Epithelial cell of prostate (primary cell): ENCODE results near the gene SIAH1.
"Not testable (repeated sequence)": the region's sequence is repeated elsewhere in the genome, so short reads cannot be mapped to it uniquely, and the experiment has no call there.

Source experiments
- DNase-seq: peaks from one replicate; pipeline ENCODE4 v3.0.0-alpha.2; 2011; ENCODE audit warnings: low read depth, low spot score
- H3K27ac ChIP-seq: fragments of 450-650 bp; 2 replicates; pipeline ENCODE4 v1.5.1; 2017; ENCODE audit warnings: mild to moderate bottlenecking

SIAH1 gene

GRCh38 chr16:48394355-48394703 is 9.1 kb upstream of the SIAH1 start:
- no peak overlapping the region for H3K27ac ChIP-seq
- DNase-seq = no peak

GRCh38 chr16:48393485-48394354 is 8.5 kb upstream of the SIAH1 start:
- no peak for DNase-seq
- H3K27ac ChIP-seq = peak overlapping the region; percentile 12

DNA sequence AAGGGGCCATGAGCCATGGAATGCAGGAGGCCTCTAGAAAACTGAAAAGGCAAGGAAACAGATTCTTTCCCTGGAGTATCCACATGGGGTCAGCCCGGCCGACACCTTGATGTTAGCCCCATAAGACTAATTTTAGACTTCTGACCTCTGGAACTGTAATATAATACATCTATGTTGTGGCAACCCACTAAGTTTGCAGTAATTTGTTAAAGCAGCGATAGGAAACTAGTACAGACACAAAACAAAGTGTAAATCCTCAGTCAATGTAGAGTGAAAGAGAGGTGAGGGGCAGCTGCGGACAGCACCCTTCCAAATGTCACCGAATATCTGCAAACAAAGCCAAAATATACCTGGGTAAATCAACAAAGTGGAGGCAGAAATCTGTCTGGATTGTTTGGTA is 7.2 kb upstream of the SIAH1 start:
- DNase-seq = no peak
- no peak overlapping the region for H3K27ac ChIP-seq

GRCh38 chr16:48386559-48387312 is 1.5 kb upstream of the SIAH1 start:
- no peak for DNase-seq
- no peak overlapping the region for H3K27ac ChIP-seq

- DNase-seq = no peak
- H3K27ac ChIP-seq = peak overlapping the region; percentile 89
Measured at GRCh38 chr16:48384520-48385252, 527 bp downstream of the SIAH1 start.

- peak overlapping the region; percentile 89 for H3K27ac ChIP-seq
- DNase-seq = no peak
Measured at GRCh38 chr16:48383877-48384519, 1.2 kb downstream of the SIAH1 start.

- peak overlapping the region; percentile 89 for H3K27ac ChIP-seq
- no peak for DNase-seq
Measured at GRCh38 chr16:48383009-48383876, 2.0 kb downstream of the SIAH1 start.

GRCh38 chr16:48382131-48382530 is 3.1 kb downstream of the SIAH1 start:
- H3K27ac ChIP-seq = no peak overlapping the region

GRCh38 chr16:48381201-48381600 is 4.0 kb downstream of the SIAH1 start:
- no peak overlapping the region for H3K27ac ChIP-seq
- DNase-seq = no peak

More at GRCh38 chr16:48382131-48382530, 3.1 kb downstream of the SIAH1 start:
- no peak for DNase-seq

GRCh38 chr16:48378836-48379235 is 6.4 kb downstream of the SIAH1 start:
- DNase-seq = no peak
- H3K27ac ChIP-seq = no peak overlapping the region

DNA sequence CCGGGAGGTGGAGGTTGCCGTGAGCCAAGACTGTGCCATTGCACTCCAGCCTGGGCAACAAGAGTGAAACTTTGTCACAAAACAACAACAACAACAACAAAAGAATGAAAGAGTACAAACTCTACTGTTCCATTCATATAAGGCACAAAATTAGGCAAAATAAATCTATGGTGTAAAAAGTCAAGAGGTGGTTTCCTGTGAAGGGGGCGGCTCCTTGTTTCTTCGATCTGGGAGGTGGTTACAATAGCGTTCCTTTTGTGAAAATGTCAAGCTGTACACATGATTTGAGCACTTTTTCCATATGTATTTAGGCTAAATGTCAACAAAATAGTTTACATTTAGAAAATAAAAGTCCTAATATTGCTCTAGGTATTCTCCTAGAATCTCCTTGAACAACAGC is 6.9 kb downstream of the SIAH1 start:
- no peak overlapping the region for H3K27ac ChIP-seq

GRCh38 chr16:48377301-48377700 is 7.9 kb downstream of the SIAH1 start:
- not testable (repeated sequence) for H3K27ac ChIP-seq, DNase-seq

More for the DNA sequence above, 6.9 kb downstream of the SIAH1 start:
- no peak for DNase-seq

DNA sequence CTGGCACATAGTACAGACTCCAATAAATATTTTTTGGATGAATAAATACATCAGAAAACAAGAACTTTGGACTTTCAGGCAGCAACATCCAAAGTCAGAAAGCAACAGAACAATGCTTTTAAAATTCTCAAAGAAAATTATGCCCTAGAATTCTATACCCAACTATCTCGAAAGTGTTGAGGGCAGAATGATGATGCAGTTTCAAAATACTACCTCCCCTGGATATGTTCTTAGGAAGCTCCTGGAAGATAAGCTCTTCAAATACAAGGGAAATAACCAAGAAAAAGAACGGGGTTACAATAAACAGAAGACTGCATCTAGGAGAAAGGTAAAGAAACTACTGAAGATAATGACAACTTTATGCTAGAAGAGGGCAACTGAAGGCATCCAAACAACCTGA is 11.0 kb downstream of the SIAH1 start:
- DNase-seq = no peak
- no peak overlapping the region for H3K27ac ChIP-seq

DNA sequence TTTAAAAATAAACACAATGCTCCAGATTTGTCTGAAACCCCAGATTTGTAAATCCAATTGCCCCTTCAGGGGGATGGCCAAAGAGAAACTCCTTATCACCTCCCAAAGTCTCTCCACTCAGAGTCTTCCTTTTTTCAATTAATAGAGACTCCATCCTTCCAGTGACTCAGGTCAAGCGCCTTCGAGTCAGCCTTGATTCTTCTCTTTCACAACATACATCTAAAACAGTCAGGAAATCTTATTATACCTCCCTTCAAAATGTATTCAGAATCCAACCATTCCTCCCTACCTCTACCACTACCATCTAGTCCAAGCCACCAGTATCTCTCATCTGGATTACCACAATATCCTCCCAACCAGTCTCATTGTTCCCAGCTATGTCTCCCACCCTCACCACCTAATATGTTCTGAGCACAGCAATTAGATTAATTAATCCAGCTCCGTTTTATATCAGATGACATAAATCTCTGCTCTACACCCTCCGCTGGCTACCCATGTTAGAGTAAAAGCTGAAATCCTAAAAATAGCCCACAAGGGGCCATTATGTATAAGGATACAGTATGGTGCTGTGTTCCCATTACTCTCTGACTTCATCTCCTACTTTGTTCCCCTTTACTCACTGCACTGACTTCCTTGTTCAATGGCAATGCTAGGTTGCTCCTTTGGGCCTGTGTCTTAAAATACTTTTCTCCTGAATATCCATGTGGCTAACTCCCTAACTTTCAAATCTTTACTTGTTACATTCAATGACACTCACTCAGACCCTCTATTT is 11.8 kb downstream of the SIAH1 start:
- DNase-seq = no peak
- H3K27ac ChIP-seq = no peak overlapping the region

DNA sequence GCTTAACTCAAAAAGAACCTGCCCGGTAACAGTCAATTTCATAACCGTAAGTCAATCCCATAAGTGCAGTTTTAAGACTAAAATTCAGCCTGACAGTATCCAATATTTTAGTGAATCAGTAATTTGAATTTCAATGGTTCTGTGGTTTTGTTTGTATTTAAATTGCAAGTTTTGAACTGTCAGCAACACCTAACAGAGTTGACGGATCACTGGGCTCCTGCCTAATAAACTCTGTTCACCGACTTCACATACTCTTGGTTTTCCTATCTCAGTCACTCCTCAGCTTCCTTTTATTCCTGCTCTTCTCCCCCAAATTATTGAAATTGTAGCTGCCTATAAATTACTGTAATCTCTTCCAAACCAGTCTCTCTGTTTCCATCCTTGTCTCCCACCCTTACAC is 12.5 kb downstream of the SIAH1 start:
- DNase-seq = no peak

DNA sequence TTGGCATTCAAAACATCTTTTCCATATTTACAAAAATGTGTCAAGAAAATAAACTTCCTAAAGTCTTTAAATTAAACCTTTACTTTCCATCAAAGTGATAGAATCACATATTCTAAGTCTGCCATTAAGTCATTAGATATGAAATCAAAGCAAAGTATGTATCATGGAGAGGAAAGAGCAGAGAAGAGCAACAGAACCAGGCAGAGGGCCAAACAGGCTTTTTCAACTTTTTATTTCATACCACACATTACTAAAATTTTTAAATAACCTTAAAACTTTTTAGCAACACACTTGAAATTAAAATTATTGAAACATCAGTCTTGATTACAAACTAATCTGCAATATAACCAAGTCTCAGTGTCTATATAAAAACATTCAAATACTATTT is 13.8 kb downstream of the SIAH1 start:
- no peak for DNase-seq
- H3K27ac ChIP-seq = no peak overlapping the region

More for the DNA sequence above, 12.5 kb downstream of the SIAH1 start:
- no peak overlapping the region for H3K27ac ChIP-seq

DNA sequence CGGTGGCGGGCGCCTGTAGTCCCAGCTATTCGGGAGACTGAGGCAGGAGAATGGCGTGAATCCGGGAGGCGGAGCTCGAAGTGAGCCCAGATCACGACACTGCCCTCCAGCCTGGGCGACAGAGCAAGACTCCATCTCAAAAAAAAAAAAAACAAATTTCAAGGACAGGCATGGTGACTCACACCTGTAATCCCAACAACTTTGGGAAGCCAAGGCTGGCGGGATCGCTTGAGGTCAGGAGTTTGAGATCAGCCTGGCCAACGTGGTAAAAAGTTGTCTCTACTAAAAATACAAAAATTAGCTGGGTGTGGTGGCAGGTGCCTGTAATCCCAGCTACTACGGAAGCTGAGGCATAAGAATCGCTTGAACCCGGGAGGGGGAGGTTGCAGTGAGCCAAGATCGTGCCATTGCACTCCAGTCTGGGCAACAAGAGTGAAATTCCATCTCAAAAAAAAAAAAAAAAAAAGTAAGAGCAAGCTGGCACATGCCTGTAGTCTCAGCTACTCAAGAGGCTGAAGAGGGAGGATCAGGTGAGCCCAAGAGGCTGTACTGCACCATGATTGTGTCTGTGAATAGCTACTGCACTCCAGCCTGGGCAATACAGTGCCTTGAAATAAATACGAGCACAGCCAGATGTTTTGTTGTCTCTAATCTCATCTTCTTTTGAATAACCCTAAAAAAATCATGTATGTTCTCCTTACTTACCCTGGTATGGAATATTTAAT is 14.4 kb downstream of the SIAH1 start:
- DNase-seq = not testable (repeated sequence)

DNA sequence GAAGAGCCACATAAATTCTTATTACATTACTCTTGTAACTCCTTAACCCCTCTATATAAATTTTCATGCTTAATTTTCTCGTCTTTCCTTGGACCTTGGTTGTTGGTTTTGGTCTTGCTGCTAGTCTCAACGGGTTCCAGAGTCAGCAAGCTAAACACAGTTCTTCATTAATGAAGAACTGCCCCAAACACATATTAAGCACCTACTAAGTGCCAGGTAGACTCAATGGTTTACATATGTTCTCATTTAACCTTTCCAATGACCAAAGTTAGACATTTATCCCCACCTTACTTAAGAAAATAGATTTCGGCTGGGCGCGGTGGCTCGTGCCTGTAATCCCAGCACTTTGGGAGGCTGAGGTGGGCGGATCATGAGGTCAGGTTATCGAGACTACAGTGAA is 15.0 kb downstream of the SIAH1 start:
- H3K27ac ChIP-seq = peak overlapping the region; percentile 1
- DNase-seq = no peak

More for the DNA sequence above, 14.4 kb downstream of the SIAH1 start:
- not testable (repeated sequence) for H3K27ac ChIP-seq
